ENCODE results near the gene MED13L. TPM values are rescaled to one million over a fixed set of nuclear protein-coding genes. Genes with fewer than 3 reads are reported as not detected.
"Not testable (repeated sequence)": the region's sequence is repeated elsewhere in the genome, so short reads cannot be mapped to it uniquely, and the experiment has no call there.

MED13L gene
- total and polyA plus RNA-seq, 9 donors = 47.8 to 198 (median 156) TPM

GRCh38 chr12:115983226-115983798 is 294.2 kb downstream of the MED13L start:
- TF ChIP-seq EP300 (IDR thresholded peaks at IDR 0.05) = no peak
- TF ChIP-seq POLR2A (IDR thresholded peaks at IDR 0.05) = no peak
- TF ChIP-seq CTCF (IDR thresholded peaks at IDR 0.05) = no peak
- Histone ChIP-seq H3K4me3 (no peak overlapping the region), H3K27me3 (no peaks in the 10 kb centered on the region), H3K9me3 (no peaks in the 10 kb centered on the region), H3K36me3 (no peaks in the 10 kb centered on the region), H3K4me1 (ENCODE audit: insufficient read depth) (peaks cover 2% of the 10 kb centered on the region), H3K27ac (no peak overlapping the region)
- 86 to 90% (median 88%) methylated on average over 5 of the region's 5 CpGs for WGBS, 3 donors
- no peak for DNase-seq
- intact Hi-C loops (cut with DNase I) = no loop called here

- DNase-seq = no peak
- no peak overlapping the region for H3K27ac ChIP-seq
- 89 to 95% (median 91%) methylated on average over 3 of the region's 3 CpGs for WGBS, 3 donors
- H3K27me3 ChIP-seq = no peaks in the 10 kb centered on the region
- intact Hi-C loops (cut with DNase I) = no loop called here
- H3K4me3 ChIP-seq = no peak overlapping the region
- no peaks in the 10 kb centered on the region for H3K9me3 ChIP-seq
- no peaks in the 10 kb centered on the region for H3K36me3 ChIP-seq
- TF ChIP-seq CTCF (IDR thresholded peaks at IDR 0.05) (no peak), POLR2A (IDR thresholded peaks at IDR 0.05) (no peak), EP300 (IDR thresholded peaks at IDR 0.05) (no peak)
- no peaks in the 10 kb centered on the region for H3K4me1 ChIP-seq (ENCODE audit: insufficient read depth)
These were observed 297.2 kb downstream of the MED13L start for GRCh38 chr12:115980339-115980738.

GRCh38 chr12:115979851-115980250 is 297.6 kb downstream of the MED13L start:
- intact Hi-C loops (cut with DNase I) = no loop called here
- no peaks in the 10 kb centered on the region for H3K36me3 ChIP-seq
- no peaks in the 10 kb centered on the region for H3K27me3 ChIP-seq
- TF ChIP-seq POLR2A (IDR thresholded peaks at IDR 0.05) (no peak), EP300 (IDR thresholded peaks at IDR 0.05) (no peak), CTCF (IDR thresholded peaks at IDR 0.05) (no peak)
- no peaks in the 10 kb centered on the region for H3K9me3 ChIP-seq
- H3K4me3 ChIP-seq = no peak overlapping the region
- H3K27ac ChIP-seq = no peak overlapping the region
- no peak for DNase-seq
- WGBS, 3 donors = 49 to 68% (median 63%) methylated on average over 3 of the region's 3 CpGs
- no peaks in the 10 kb centered on the region for H3K4me1 ChIP-seq (ENCODE audit: insufficient read depth)

- no peaks in the 10 kb centered on the region for H3K36me3 ChIP-seq
- H3K27ac ChIP-seq = no peak overlapping the region
- no peaks in the 10 kb centered on the region for H3K9me3 ChIP-seq
- no peak for TF ChIP-seq POLR2A (IDR thresholded peaks at IDR 0.05)
- TF ChIP-seq EP300 (IDR thresholded peaks at IDR 0.05) = no peak
- no peak for TF ChIP-seq CTCF (IDR thresholded peaks at IDR 0.05)
- DNase-seq = no peak
- H3K4me3 ChIP-seq = no peak overlapping the region
- no peaks in the 10 kb centered on the region for H3K4me1 ChIP-seq (ENCODE audit: insufficient read depth)
- H3K27me3 ChIP-seq = no peaks in the 10 kb centered on the region
- intact Hi-C loops (cut with DNase I) = no loop called here
These were observed 298.1 kb downstream of the MED13L start for GRCh38 chr12:115979351-115979750.

GRCh38 chr12:115976829-115977228 is 300.7 kb downstream of the MED13L start:
- DNase-seq, H3K36me3 ChIP-seq: not testable (repeated sequence)
- WGBS, 3 donors = 90 to 100% (median 91%) methylated on average over 2 of the region's 2 CpGs

More at GRCh38 chr12:115976829-115977228, 300.7 kb downstream of the MED13L start:
- H3K27me3 ChIP-seq; H3K9me3 ChIP-seq; H3K4me3 ChIP-seq; intact Hi-C loops (cut with DNase I); H3K27ac ChIP-seq; H3K4me1 ChIP-seq (ENCODE audit: insufficient read depth): not testable (repeated sequence)
